ENCODE measurements around the gene MLXIPL. TPM values are rescaled to one million over a fixed set of nuclear protein-coding genes. Genes with fewer than 3 reads are reported as not detected.

MLXIPL gene
- total RNA-seq, 1 donor from 2014 or later, result 0.90 TPM

- H3K9ac ChIP-seq, result no peak overlapping the region
- no peaks in the 10 kb centered on the region for H3K79me2 ChIP-seq (ENCODE audit: low read depth)
- H3K27ac Mint-ChIP-seq, result no peak overlapping the region
- no peaks in the 10 kb centered on the region for H3K4me1 ChIP-seq
- no peak overlapping the region for H3K4me3 ChIP-seq
- H3K9me3 ChIP-seq (ENCODE audit: low read depth), result no peaks in the 10 kb centered on the region
- DNase-seq (ENCODE audit: low spot score), result no peak
- H3K4me2 ChIP-seq, result no peak overlapping the region
- peaks cover 5% of the 10 kb centered on the region for H3K4me1 Mint-ChIP-seq
- H3K36me3 Mint-ChIP-seq, result peaks cover 1% of the 10 kb centered on the region
- no peak overlapping the region for H3K27ac ChIP-seq
- H3K27me3 Mint-ChIP-seq (ENCODE audit: insufficient read depth, low read depth), result peaks cover 9% of the 10 kb centered on the region
- H3K4me3 Mint-ChIP-seq, result no peak overlapping the region
- no peak for TF ChIP-seq EZH2phosphoT487 (IDR thresholded peaks at IDR 0.05)
- H3K27me3 ChIP-seq, result peaks cover 8% of the 10 kb centered on the region
- H3K36me3 ChIP-seq, result no peaks in the 10 kb centered on the region
- peaks cover 3% of the 10 kb centered on the region for H4K20me1 ChIP-seq (ENCODE audit: low read depth)
- H2AFZ ChIP-seq (replicated peaks), result no peak overlapping the region
- H3F3A ChIP-seq (ENCODE audit: low read depth), result peaks cover 20% of the 10 kb centered on the region
- H3K9me3 Mint-ChIP-seq, result peaks cover 5% of the 10 kb centered on the region
These were observed 58.5 kb downstream of the MLXIPL start for GRCh38 chr7:73565675-73566340.

DNA sequence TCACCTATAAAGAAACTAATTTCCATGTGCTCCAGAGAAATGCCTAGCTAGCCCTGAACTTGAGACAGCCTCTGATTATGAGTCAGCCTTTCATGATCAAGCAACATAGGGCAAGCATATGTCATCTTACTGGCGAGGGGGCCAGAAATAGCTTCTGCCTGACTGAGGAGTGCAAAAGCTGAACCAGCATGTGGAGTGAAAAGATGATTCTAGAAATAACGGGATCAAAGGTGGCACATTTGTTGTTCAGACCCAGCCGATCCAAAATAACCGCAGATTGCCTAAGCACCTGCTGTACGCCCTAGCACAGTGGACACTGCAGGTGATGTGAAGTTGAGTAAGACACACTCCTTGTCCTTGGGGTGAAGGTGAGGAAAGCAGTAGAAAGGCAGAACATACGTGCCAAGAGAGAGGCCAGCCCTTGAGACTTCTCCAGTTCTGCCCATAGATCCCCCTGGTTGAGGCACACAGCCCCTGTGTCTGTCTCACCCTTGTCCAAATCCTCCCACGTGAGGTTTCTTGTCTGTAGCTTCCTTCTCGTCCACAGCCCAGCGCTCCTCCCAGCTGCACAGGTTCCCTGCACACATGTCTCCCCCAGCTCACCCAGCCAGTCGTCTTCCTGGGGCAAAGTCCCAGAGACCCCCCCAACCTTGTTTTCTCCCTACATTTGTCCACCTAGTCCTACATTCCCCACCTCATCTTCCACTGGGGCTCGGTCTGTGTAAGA, 64.0 kb downstream of the MLXIPL start:
- Histone ChIP-seq H4K20me1 (ENCODE audit: low read depth) (peaks cover 15% of the 10 kb centered on the region), H3F3A (ENCODE audit: low read depth) (peaks cover 23% of the 10 kb centered on the region), H3K9ac (no peak overlapping the region), H3K4me1 (no peaks in the 10 kb centered on the region), H3K79me2 (ENCODE audit: low read depth) (peaks cover 16% of the 10 kb centered on the region), H3K27ac (no peak overlapping the region), H3K4me2 (no peak overlapping the region), H3K4me3 (no peak overlapping the region), H2AFZ (replicated peaks) (no peak overlapping the region), H3K27me3 (peaks cover 25% of the 10 kb centered on the region), H3K36me3 (no peaks in the 10 kb centered on the region), H3K9me3 (ENCODE audit: low read depth) (no peaks in the 10 kb centered on the region)
- TF ChIP-seq EZH2phosphoT487 (IDR thresholded peaks at IDR 0.05) (no peak), CTCF (IDR thresholded peaks at IDR 0.05) (no peak), EZH2 (IDR thresholded peaks at IDR 0.05) (no peak)
- H3K9me3 Mint-ChIP-seq, result peaks cover 5% of the 10 kb centered on the region
- peak overlapping the region; percentile 9 for H3K4me3 Mint-ChIP-seq
- peaks cover 25% of the 10 kb centered on the region for H3K4me1 Mint-ChIP-seq
- no peak for DNase-seq (ENCODE audit: low spot score)
- peak overlapping the region; percentile 33 for H3K27ac Mint-ChIP-seq
- H3K36me3 Mint-ChIP-seq, result no peaks in the 10 kb centered on the region
- H3K27me3 Mint-ChIP-seq (ENCODE audit: insufficient read depth, low read depth), result peaks cover 14% of the 10 kb centered on the region

DNA sequence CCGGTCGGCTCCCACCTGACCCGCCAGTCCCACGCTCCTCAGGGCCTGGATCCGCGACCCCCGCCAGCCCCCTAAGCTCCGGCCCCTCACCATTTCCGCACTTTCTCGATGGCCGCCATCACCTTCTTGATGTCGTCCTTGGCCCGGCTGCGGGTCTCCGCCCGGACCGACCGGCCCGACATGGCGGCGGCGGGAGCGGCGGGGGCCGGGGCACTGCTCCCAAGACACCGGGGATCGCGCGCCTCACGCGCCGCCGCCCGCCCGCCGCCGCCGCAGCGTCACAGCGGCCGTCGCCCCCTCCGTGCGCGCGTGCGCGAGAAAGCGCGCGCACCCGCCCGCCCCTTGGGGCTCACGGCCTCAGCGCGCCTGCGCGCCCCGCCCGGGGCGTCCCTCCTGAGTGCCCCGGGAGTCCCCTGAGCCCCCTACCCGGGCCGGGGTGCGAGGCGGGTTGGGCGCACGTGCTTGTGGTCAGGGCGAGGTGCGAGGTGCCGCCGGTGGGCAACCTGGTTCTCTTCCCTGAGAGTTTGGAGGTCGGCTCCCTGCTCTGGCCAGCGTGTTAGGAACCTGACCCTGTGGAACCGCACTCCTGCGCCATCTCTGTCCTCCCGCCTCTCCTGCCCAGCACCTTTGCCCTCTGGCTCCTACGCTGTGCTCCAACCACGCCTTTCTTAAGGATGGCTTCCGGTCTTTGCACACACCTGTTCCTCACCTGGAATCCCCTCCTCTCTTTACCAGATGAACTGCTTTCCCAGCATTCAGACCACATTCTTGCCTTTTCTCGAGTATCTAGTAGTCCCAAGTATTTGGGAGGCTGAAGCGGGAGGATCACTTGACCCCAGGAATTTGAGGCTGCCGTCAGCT, 66.7 kb downstream of the MLXIPL start, which contains the start of gene BCL7B:
TSS of gene BCL7B (minus strand) at position 294 of the 861 bp plus-strand sequence. CDS start at position 182, 112 bp downstream.
- H3K4me1 Mint-ChIP-seq, result peaks cover 20% of the 10 kb centered on the region
- peak within 1 kb of the TSS; percentile 96 for H3K27ac Mint-ChIP-seq
- Histone ChIP-seq H3K27ac (peak within 1 kb of the TSS; percentile 100), H3K4me1 (no peaks in the 10 kb centered on the region), H3K4me2 (peak within 1 kb of the TSS; percentile 89), H4K20me1 (ENCODE audit: low read depth) (peaks cover 16% of the 10 kb centered on the region), H3K9me3 (ENCODE audit: low read depth) (no peaks in the 10 kb centered on the region), H3K9ac (peak within 1 kb of the TSS; percentile 87), H3K27me3 (peaks cover 25% of the 10 kb centered on the region), H2AFZ (replicated peaks) (peak within 1 kb of the TSS; percentile 88), H3K79me2 (ENCODE audit: low read depth) (peaks cover 43% of the 10 kb centered on the region), H3K36me3 (no peaks in the 10 kb centered on the region), H3F3A (ENCODE audit: low read depth) (peaks cover 23% of the 10 kb centered on the region), H3K4me3 (peak within 1 kb of the TSS; percentile 87)
- peaks cover 3% of the 10 kb centered on the region for H3K9me3 Mint-ChIP-seq
- peak within 1 kb of the TSS; percentile 94 for H3K4me3 Mint-ChIP-seq
- DNase-seq (ENCODE audit: low spot score), result peak; percentile 88
- H3K36me3 Mint-ChIP-seq, result peaks cover 2% of the 10 kb centered on the region
- TF ChIP-seq EZH2phosphoT487 (IDR thresholded peaks at IDR 0.05) (no peak), CTCF (IDR thresholded peaks at IDR 0.05) (no peak), EZH2 (IDR thresholded peaks at IDR 0.05) (no peak)
- H3K27me3 Mint-ChIP-seq (ENCODE audit: insufficient read depth, low read depth), result peaks cover 14% of the 10 kb centered on the region

All from neural progenitor cell (in vitro differentiated cells).